HepG2 (cell line): ENCODE measurements around the gene CAMK1. TPM values are rescaled to one million over a fixed set of nuclear protein-coding genes. Genes with fewer than 3 reads are reported as not detected.

Experiments used
- AGO1 ChIP-seq: fragments of 200-400 bp; formaldehyde crosslinking; IDR thresholded peaks from 2 replicates; pipeline ENCODE4 v1.6.1; 2017; ENCODE audit warnings: mild to moderate bottlenecking, low read depth, low read length, moderate library complexity; ENCODE audit not compliant: poor library complexity, severe bottlenecking
- BRD4 ChIP-seq: sonication (generic); formaldehyde crosslinking; IDR thresholded peaks from 2 replicates; pipeline ENCODE4 v1.4.0; 2020; ENCODE audit warnings: missing genetic modification reagents
- EED ChIP-seq: sonication (generic); formaldehyde crosslinking; IDR thresholded peaks from 2 replicates; pipeline ENCODE4 v1.5.0; 2020; ENCODE audit warnings: mild to moderate bottlenecking, missing genetic modification reagents
- GTF3A ChIP-seq: sonication (generic); formaldehyde crosslinking; conservative IDR thresholded peaks from 2 replicates; pipeline ENCODE4 v1.4.0; 2020; ENCODE audit warnings: mild to moderate bottlenecking, missing genetic modification reagents
- HCFC1 ChIP-seq: fragments of 150-350 bp; IDR thresholded peaks from 2 replicates; pipeline ENCODE4 v1.6.1; 2014; ENCODE audit warnings: low read depth, low read length
- HDAC2 ChIP-seq: sonication (generic); formaldehyde crosslinking; IDR thresholded peaks from 2 replicates; pipeline ENCODE4 v1.4.0; 2020; ENCODE audit warnings: missing genetic modification reagents
- IKZF4 ChIP-seq: sonication (generic); formaldehyde crosslinking; IDR thresholded peaks from 2 replicates; pipeline ENCODE4 v1.5.1; 2020; ENCODE audit warnings: borderline replicate concordance, mild to moderate bottlenecking, low read depth, missing genetic modification reagents; ENCODE audit errors: not compliant biosample characterization
- JUNB ChIP-seq: sonication (generic); formaldehyde crosslinking; IDR thresholded peaks from 2 replicates; pipeline ENCODE4 v1.8.0; 2022; ENCODE audit warnings: missing genetic modification reagents, mild to moderate bottlenecking, borderline replicate concordance
- KLF6 ChIP-seq: IDR thresholded peaks from 2 replicates; pipeline ENCODE4 v1.8.0; 2016; ENCODE audit warnings: missing biosample characterization, missing genetic modification reagents
- MXD3 ChIP-seq: IDR thresholded peaks from 2 replicates; pipeline ENCODE4 v1.6.1; 2016; ENCODE audit warnings: mild to moderate bottlenecking, missing biosample characterization, missing genetic modification reagents
- NCOA5 ChIP-seq: sonication (generic); formaldehyde crosslinking; IDR thresholded peaks from 2 replicates; pipeline ENCODE4 v1.4.0; 2020; ENCODE audit warnings: missing genetic modification reagents
- PBX2 ChIP-seq: IDR thresholded peaks from 2 replicates; pipeline ENCODE4 v1.6.1; 2016; ENCODE audit warnings: control low read depth
- PHF8 ChIP-seq: sonication (generic); formaldehyde crosslinking; IDR thresholded peaks from 2 replicates; pipeline ENCODE4 v1.5.0; 2020; ENCODE audit warnings: missing genetic modification reagents
- TAF15 ChIP-seq: fragments of 200-400 bp; formaldehyde crosslinking; IDR thresholded peaks from one replicate; pipeline ENCODE4 v1.6.1; 2018; ENCODE audit warnings: mild to moderate bottlenecking, low read depth, low read length; ENCODE audit not compliant: poor library complexity, severe bottlenecking
- WIZ ChIP-seq: sonication (generic); formaldehyde crosslinking; IDR thresholded peaks from 2 replicates; pipeline ENCODE4 v1.5.1; 2020; ENCODE audit warnings: mild to moderate bottlenecking, missing genetic modification reagents
- YEATS2 ChIP-seq: sonication (generic); formaldehyde crosslinking; IDR thresholded peaks from 2 replicates; pipeline ENCODE4 v1.4.0; 2020; ENCODE audit warnings: missing genetic modification reagents, borderline replicate concordance
- YY1 ChIP-seq: IDR thresholded peaks from 2 replicates; pipeline ENCODE4 v1.6.1; 2011; ENCODE audit warnings: low read length, low read depth, moderate library complexity, mild to moderate bottlenecking; ENCODE audit not compliant: insufficient read depth, insufficient replicate concordance
- ZFP36 ChIP-seq: fragments of 150-350 bp; IDR thresholded peaks from 2 replicates; pipeline ENCODE4 v1.6.1; 2018; ENCODE audit warnings: borderline replicate concordance, low read length, low read depth; ENCODE audit not compliant: partially characterized antibody
- ZFP36L1 ChIP-seq: sonication (generic); formaldehyde crosslinking; IDR thresholded peaks from 2 replicates; pipeline ENCODE4 v1.8.0; 2022; ENCODE audit warnings: mild to moderate bottlenecking, missing genetic modification reagents, moderate library complexity
- ZIK1 ChIP-seq: sonication (generic); formaldehyde crosslinking; IDR thresholded peaks from 2 replicates; pipeline ENCODE4 v1.5.0; 2020; ENCODE audit warnings: mild to moderate bottlenecking, low read depth, missing genetic modification reagents, borderline replicate concordance
- ZNF614 ChIP-seq: IDR thresholded peaks from 2 replicates; pipeline ENCODE4 v1.6.1; 2018; ENCODE audit warnings: missing biosample characterization, missing genetic modification reagents, inconsistent platforms, borderline replicate concordance
- ZNF674 ChIP-seq: sonication (generic); formaldehyde crosslinking; IDR thresholded peaks from 2 replicates; pipeline ENCODE4 v1.5.0; 2020; ENCODE audit warnings: low read depth, mild to moderate bottlenecking, missing genetic modification reagents
- ZNF761 ChIP-seq: sonication (generic); formaldehyde crosslinking; conservative IDR thresholded peaks from 2 replicates; pipeline ENCODE4 v1.4.0; 2020; ENCODE audit warnings: mild to moderate bottlenecking, missing genetic modification reagents
- ZNF766 ChIP-seq: sonication (generic); formaldehyde crosslinking; IDR thresholded peaks from 2 replicates; pipeline ENCODE4 v1.5.0; 2020; ENCODE audit warnings: missing genetic modification reagents, borderline replicate concordance
- ZNF782 ChIP-seq: sonication (generic); formaldehyde crosslinking; IDR thresholded peaks from 2 replicates; pipeline ENCODE4 v1.4.0; 2020; ENCODE audit warnings: missing genetic modification reagents, mild to moderate bottlenecking, borderline replicate concordance
- ZNF784 ChIP-seq: sonication (generic); formaldehyde crosslinking; IDR thresholded peaks from 2 replicates; pipeline ENCODE4 v1.5.1; 2020; ENCODE audit warnings: missing genetic modification reagents, mild to moderate bottlenecking, borderline replicate concordance
- ZSCAN29 ChIP-seq: sonication (generic); formaldehyde crosslinking; conservative IDR thresholded peaks from 2 replicates; pipeline ENCODE4 v1.4.0; 2020; ENCODE audit warnings: mild to moderate bottlenecking, missing genetic modification reagents
- polyA plus RNA-seq, 8 experiments: library from polyadenylated mRNA; depleted of rRNA in 3 of 8; stranded (reverse) in 7 of 8; unstranded in 1 of 8; fragments of >200 nt; fragmentation: Illumina TruSeq in 4 of 8; extraction: Trizol in 4 of 8; gene quantifications; 2 replicates each; pipeline versions ENCODE4 v1.2.1 to v1.2.3, GENCODE V29; 2011 to 2016; ENCODE audit warnings: low read depth in 4 of 8, missing spikeins in 1 of 8, mixed read lengths in 1 of 8; ENCODE audit not compliant: insufficient read depth in 1 of 8
- total RNA-seq, 5 experiments: library from RNA; depleted of rRNA; stranded (reverse); fragments of >200 nt; fragmentation: Illumina TruSeq; extraction: Trizol; gene quantifications; 2 replicates each; pipeline ENCODE4 v1.2.3, GENCODE V29; 2016; ENCODE audit warnings: low read depth in 1 of 5

The CAMK1 gene
- total and polyA plus RNA-seq, 2 of the 13 experiments (the other 11 are each of a cell fraction or from before 2014, with no cell fraction given): 26.4 to 53.3 TPM

GRCh38 chr3:9792405-9793160 is 22.8 kb upstream of the CAMK1 start, which contains the start of the genes ARPC4 and TADA3 (continued):
- 0 out of 2 replicates have a peak, but pooled peaks have one; percentile 14 for TF ChIP-seq KLF6 (CRISPR knock-in tag)
- TF ChIP-seq HDAC2 (CRISPR knock-in tag): no peak; the same call in 1 of the 2 replicates
- peak; percentile 33; the same call in 1 of the 2 replicates for TF ChIP-seq MXD3
- peak; percentile 36; the same call in 1 of the 2 replicates for TF ChIP-seq HCFC1
- TF ChIP-seq TAF15: no peak
- peak; percentile 34 for TF ChIP-seq YY1
- TF ChIP-seq ZFP36L1 (CRISPR knock-in tag): no peak
- peak; percentile 8; the same call in 1 of the 2 replicates for TF ChIP-seq ZIK1
- TF ChIP-seq ZNF766: no peak
- no peak for TF ChIP-seq AGO1
- TF ChIP-seq ZNF674 (CRISPR knock-in tag): no peak
- no peak for TF ChIP-seq GTF3A (CRISPR knock-in tag)
- TF ChIP-seq ZNF784 (CRISPR knock-in tag): no peak; the same call in 1 of the 2 replicates
- TF ChIP-seq ZSCAN29 (CRISPR knock-in tag): no peak
- TF ChIP-seq YEATS2: peak; percentile 72
- no peak for TF ChIP-seq JUNB (CRISPR knock-in tag)
- TF ChIP-seq WIZ: no peak
- no peak for TF ChIP-seq IKZF4 (CRISPR knock-in tag)
- TF ChIP-seq EED (CRISPR knock-in tag): no peak
- TF ChIP-seq ZFP36: no peak
- TF ChIP-seq ZNF614 (CRISPR knock-in tag): no peak
- TF ChIP-seq BRD4 (CRISPR knock-in tag): no peak
- peak; percentile 51; the same call in 1 of the 2 replicates for TF ChIP-seq ZNF782 (CRISPR knock-in tag)
- TF ChIP-seq NCOA5 (CRISPR knock-in tag): no peak
- no peak for TF ChIP-seq ZNF761 (CRISPR knock-in tag)
- no peak for TF ChIP-seq PBX2 (CRISPR knock-in tag)
- TF ChIP-seq PHF8 (CRISPR knock-in tag): peak; percentile 84
